Astrocyte of the hippocampus (primary cell): ENCODE measurements around the gene ARHGAP45.
"Not testable (repeated sequence)": the region's sequence is repeated elsewhere in the genome, so short reads cannot be mapped to it uniquely, and the experiment has no call there.

Experiments
- DNase-seq: peaks from one replicate; pipeline ENCODE4 v3.0.0; 2011; ENCODE audit warnings: low read depth, low spot score

The ARHGAP45 gene

GRCh38 chr19:1066748-1067340, at the start of gene ARHGAP45:
Gene ARHGAP45, plus strand, starts transcription at chr19:1067167. Its CDS starts 239 bp downstream, at chr19:1067406.
- no peak for DNase-seq

- no peak for DNase-seq
Measured at GRCh38 chr19:1017906-1018305, 49.1 kb upstream of the ARHGAP45 start.

- no peak for DNase-seq
Measured at GRCh38 chr19:1018393-1018792, 48.6 kb upstream of the ARHGAP45 start.

GRCh38 chr19:1018932-1019615, 47.9 kb upstream of the ARHGAP45 start:
- no peak for DNase-seq

- DNase-seq = no peak
Measured at GRCh38 chr19:1019616-1019961, 47.4 kb upstream of the ARHGAP45 start.

GRCh38 chr19:1019980-1020867, 46.7 kb upstream of the ARHGAP45 start:
- no peak for DNase-seq

- peak; percentile 99 for DNase-seq
Measured at GRCh38 chr19:1020868-1021425, 46.0 kb upstream of the ARHGAP45 start, which contains the start of gene TMEM259. Gene TMEM259, minus strand, starts transcription at chr19:1021123. Its CDS starts 127 bp downstream, at chr19:1020996.

GRCh38 chr19:1023883-1024188, 43.1 kb upstream of the ARHGAP45 start:
- DNase-seq = not testable (repeated sequence)

- not testable (repeated sequence) for DNase-seq
Measured at GRCh38 chr19:1025080-1025479, 41.9 kb upstream of the ARHGAP45 start.

- peak; percentile 95 for DNase-seq
Measured at GRCh38 chr19:1025960-1026782, 40.8 kb upstream of the ARHGAP45 start, which contains the start of gene CNN2. Gene CNN2, plus strand, starts transcription at chr19:1026608. Its CDS starts 54 bp downstream, at chr19:1026662.

- DNase-seq = peak; percentile 45
Measured at GRCh38 chr19:1026783-1027649, 40.0 kb upstream of the ARHGAP45 start.

- DNase-seq = no peak
Measured at GRCh38 chr19:1027650-1028061, 39.3 kb upstream of the ARHGAP45 start.

- peak; percentile 96 for DNase-seq
Measured at GRCh38 chr19:1028062-1028926, 38.7 kb upstream of the ARHGAP45 start.

- no peak for DNase-seq
Measured at GRCh38 chr19:1032264-1032867, 34.6 kb upstream of the ARHGAP45 start.

GRCh38 chr19:1035998-1036621, 30.9 kb upstream of the ARHGAP45 start:
- DNase-seq = no peak

GRCh38 chr19:1037621-1038064, 29.3 kb upstream of the ARHGAP45 start:
- no peak for DNase-seq

GRCh38 chr19:1038978-1039645, 27.9 kb upstream of the ARHGAP45 start:
- no peak for DNase-seq
